GM10248 (cell line): ENCODE results near the gene UBXN11.
A peak's percentile ranks its signal among the peaks of the same experiment; 100 is the strongest.
"Not testable (repeated sequence)": the region's sequence is repeated elsewhere in the genome, so short reads cannot be mapped to it uniquely, and the experiment has no call there.

Experiments
- CTCF ChIA-PET: fragments of 300-600 bp; sonication (Branson Sonifier 250); formaldehyde crosslinking; extraction: SDS; loops from one replicate; lab custom pipeline; 2021; ENCODE audit warnings: antibody characterized with exemption; lab: Yijun Ruan, JAX
- POLR2A ChIA-PET: fragments of 350-650 bp; sonication (Branson Sonifier 250); formaldehyde crosslinking; extraction: SDS; loops from one replicate; lab custom pipeline; 2020; ENCODE audit warnings: antibody characterized with exemption; lab: Yijun Ruan, JAX
- DNase-seq: peaks from one replicate; pipeline ENCODE4 v3.0.0; 2012; ENCODE audit errors: extremely low spot score
- TF ChIP-seq, protein P1 (sequence below): IDR thresholded peaks from 2 replicates; pipeline ENCODE4 v1.5.1; 2012; ENCODE audit warnings: mild to moderate bottlenecking, low read depth; ENCODE audit errors: extremely low read depth, missing control alignments, control extremely low read depth

The UBXN11 gene

GRCh38 chr1:26337206-26337535, 30.7 kb upstream of the UBXN11 start:
- DNase-seq = no peak
- ChIA-PET POLR2A (no interaction called here), CTCF (interaction anchor here (1.1 to 1.8 kb wide), 3 partner anchors 19 to 103 kb away, joined by 3 to 5 read pairs (median 5); partner anchors contain the start of gene CEP85)
- TF ChIP-seq, protein P1, sequence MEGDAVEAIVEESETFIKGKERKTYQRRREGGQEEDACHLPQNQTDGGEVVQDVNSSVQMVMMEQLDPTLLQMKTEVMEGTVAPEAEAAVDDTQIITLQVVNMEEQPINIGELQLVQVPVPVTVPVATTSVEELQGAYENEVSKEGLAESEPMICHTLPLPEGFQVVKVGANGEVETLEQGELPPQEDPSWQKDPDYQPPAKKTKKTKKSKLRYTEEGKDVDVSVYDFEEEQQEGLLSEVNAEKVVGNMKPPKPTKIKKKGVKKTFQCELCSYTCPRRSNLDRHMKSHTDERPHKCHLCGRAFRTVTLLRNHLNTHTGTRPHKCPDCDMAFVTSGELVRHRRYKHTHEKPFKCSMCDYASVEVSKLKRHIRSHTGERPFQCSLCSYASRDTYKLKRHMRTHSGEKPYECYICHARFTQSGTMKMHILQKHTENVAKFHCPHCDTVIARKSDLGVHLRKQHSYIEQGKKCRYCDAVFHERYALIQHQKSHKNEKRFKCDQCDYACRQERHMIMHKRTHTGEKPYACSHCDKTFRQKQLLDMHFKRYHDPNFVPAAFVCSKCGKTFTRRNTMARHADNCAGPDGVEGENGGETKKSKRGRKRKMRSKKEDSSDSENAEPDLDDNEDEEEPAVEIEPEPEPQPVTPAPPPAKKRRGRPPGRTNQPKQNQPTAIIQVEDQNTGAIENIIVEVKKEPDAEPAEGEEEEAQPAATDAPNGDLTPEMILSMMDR = no peak

- CTCF ChIA-PET = interaction anchor here (1.5 to 1.8 kb wide), 2 partner anchors 52 to 103 kb away, joined by 5 read pairs; partner anchors contain the start of gene CEP85
- TF ChIP-seq, protein P1 = no peak
- peak; percentile 91 for DNase-seq
- POLR2A ChIA-PET = no interaction called here
Observed at GRCh38 chr1:26336477-26337205, 30.2 kb upstream of the UBXN11 start.

GRCh38 chr1:26335774-26336476, 29.5 kb upstream of the UBXN11 start:
- TF ChIP-seq, protein P1 = no peak
- POLR2A ChIA-PET = no interaction called here
- no peak for DNase-seq
- CTCF ChIA-PET = interaction anchor here (1.1 to 1.8 kb wide), 5 partner anchors 14 to 102 kb away, joined by 3 to 10 read pairs (median 5); partner anchors contain the start of gene CEP85

GRCh38 chr1:26333312-26333711, 26.9 kb upstream of the UBXN11 start:
- POLR2A ChIA-PET = interaction anchor here (0.7 kb wide), 1 partner anchor 57 kb away, joined by 3 read pairs; no protein-coding TSS in a partner anchor
- CTCF ChIA-PET = interaction anchor here (4.4 kb wide), 1 partner anchor 11 kb away, joined by 24 read pairs; no protein-coding TSS in a partner anchor
- not testable (repeated sequence) for DNase-seq

DNA sequence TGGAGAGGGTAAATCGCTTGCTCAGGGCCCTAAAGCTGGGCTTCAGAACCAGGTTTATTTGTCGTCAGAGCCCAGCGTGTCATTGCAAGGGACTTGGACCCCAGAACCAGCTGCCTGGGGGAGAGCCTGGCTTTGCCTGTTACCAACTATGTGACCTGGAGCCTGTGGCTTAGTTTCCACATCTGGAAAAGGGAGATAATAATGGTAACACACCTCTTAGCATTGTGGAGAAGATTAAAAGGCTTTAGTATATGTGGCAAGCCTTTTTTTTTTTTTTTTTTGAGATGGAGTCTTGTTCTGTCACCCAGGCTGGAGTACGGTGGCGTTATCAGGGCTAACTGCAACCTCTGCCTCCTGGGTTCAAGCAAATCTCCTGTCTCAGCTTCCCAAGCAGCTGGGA, 23.8 kb upstream of the UBXN11 start:
- no peak for DNase-seq
- TF ChIP-seq, protein P1 = no peak
- CTCF ChIA-PET = interaction anchor here (1.4 to 4.4 kb wide), 3 partner anchors 8 to 45 kb away, joined by 4 to 24 read pairs (median 8); no protein-coding TSS in a partner anchor
- POLR2A ChIA-PET = interaction anchor here (0.6 to 1.4 kb wide), 2 partner anchors 9 to 13 kb away, joined by 3 to 7 read pairs; no protein-coding TSS in a partner anchor

GRCh38 chr1:26329380-26329779, 22.9 kb upstream of the UBXN11 start:
- POLR2A ChIA-PET = interaction anchor here (1.4 kb wide), 1 partner anchor 8 kb away, joined by 3 read pairs; no protein-coding TSS in a partner anchor
- DNase-seq = not testable (repeated sequence)
- CTCF ChIA-PET = interaction anchor here (2.3 to 4.4 kb wide), 2 partner anchors 7 to 44 kb away, joined by 8 to 24 read pairs; no protein-coding TSS in a partner anchor

DNA sequence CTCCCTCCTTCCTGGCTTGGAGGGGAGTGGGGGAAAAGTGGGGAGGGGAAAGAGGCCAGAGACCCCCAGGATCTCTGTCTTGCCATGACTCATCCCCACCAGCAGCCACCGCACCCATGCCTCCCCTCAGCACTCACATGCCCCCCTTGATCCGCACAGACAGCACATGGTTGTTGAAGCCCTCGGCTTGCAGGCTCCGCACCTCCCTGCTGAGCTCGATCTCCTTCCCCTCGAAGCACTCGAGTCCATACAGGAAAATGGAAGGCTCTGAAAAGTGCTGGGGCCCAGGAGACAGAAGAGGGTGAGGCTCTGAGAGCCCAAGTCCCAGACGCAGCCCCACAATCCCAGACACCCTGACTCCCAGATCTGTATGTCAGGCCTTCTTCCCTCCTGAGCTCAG, 22.2 kb upstream of the UBXN11 start:
- no peak for DNase-seq
- POLR2A ChIA-PET = interaction anchor here (0.6 kb wide), 1 partner anchor 1113 kb away, joined by 4 read pairs; no protein-coding TSS in a partner anchor
- CTCF ChIA-PET = interaction anchor here (0.8 to 1.2 kb wide), 3 partner anchors 14 to 95 kb away, joined by 3 to 4 read pairs (median 3); partner anchors contain the start of gene CEP85
- TF ChIP-seq, protein P1 = no peak
